Right lobe of liver (tissue), 6 donors: ENCODE measurements around the gene EYA4. TPM values are rescaled to one million over a fixed set of nuclear protein-coding genes. Genes with fewer than 3 reads are reported as not detected.

ENCODE experiments used
- ATAC-seq, 4 donors: fragments of 200-7000 bp; cut with Tn5 transposase; one replicate each; pipeline ENCODE4 v1.9.1; 2020; ENCODE audit warnings: mild to moderate bottlenecking in 4 of 4, moderate library complexity in 4 of 4
- DNase-seq, 3 donors: peaks; one replicate each; pipeline ENCODE4 v3.0.0-alpha.2; 2020
- H3K27ac ChIP-seq, 3 donors: fragments of 200-600 bp; one replicate each; pipeline ENCODE4 v1.8.0; 2022
- H3K27me3 ChIP-seq, 2 donors: fragments of 200-600 bp; one replicate each; pipeline ENCODE4 v1.8.0; 2022
- H3K36me3 ChIP-seq, 4 donors: fragments of 200-600 bp; sonication (generic) in 1 of 4; one replicate each; pipeline versions ENCODE4 v1.5.1 to v1.8.0; 2017 to 2022; ENCODE audit warnings: control low read depth in 1 of 4
- H3K4me1 ChIP-seq, 4 donors: fragments of 200-600 bp; sonication (generic) in 1 of 4; one replicate each; pipeline versions ENCODE4 v1.5.1 to v1.8.0; 2017 to 2022; ENCODE audit warnings: control low read depth in 1 of 4
- H3K4me3 ChIP-seq, 3 donors: fragments of 200-600 bp; one replicate each; pipeline ENCODE4 v1.8.0; 2022
- H3K9me3 ChIP-seq, 4 donors: fragments of 200-600 bp; sonication (generic) in 1 of 4; one replicate each; pipeline versions ENCODE4 v1.5.1 to v1.8.0; 2017 to 2022; ENCODE audit warnings: control low read depth in 1 of 4
- CTCF ChIP-seq, 4 donors: fragments of 200-600 bp in 3 of 4; fragments of 450-650 bp in 1 of 4; IDR thresholded peaks; one replicate each; pipeline versions ENCODE4 v1.5.1 to v1.8.0; 2016 to 2022; ENCODE audit warnings: antibody characterized with exemption in 4 of 4, mild to moderate bottlenecking in 2 of 4
- POLR2A ChIP-seq: fragments of 450-650 bp; IDR thresholded peaks from one replicate; pipeline ENCODE4 v1.6.1; 2017; ENCODE audit warnings: antibody characterized with exemption, mild to moderate bottlenecking
- WGBS: methylation state at CpG from one replicate; pipeline ENCODE4 v1.1.6; 2018; ENCODE audit warnings: low coverage, low lambda C conversion rate; ENCODE audit not compliant: insufficient coverage; ENCODE audit errors: missing lambda C conversion rate; 5-methylcytosine and 5-hydroxymethylcytosine counted together
- intact Hi-C, 2 donors: fragments of 100-400 bp; cut with DNase I; formaldehyde crosslinking; loops; one replicate each; pipeline versions ENCODE4 v1.11.2 to v1.14.1; 2022
- total RNA-seq, 6 experiments: library from RNA; depleted of rRNA in 2 of 6; stranded (reverse); fragments of >200 nt in 2 of 6; fragmentation: NEBNext Ultra II Directional in 3 of 6; extraction: Animal tissue kit (Norgen Biotek cat#: 25700) in 3 of 6; gene quantifications; one replicate each; pipeline versions ENCODE4 v1.1.0 to v1.2.4, GENCODE V29; 2016 to 2023
- donor health status: DM: no; HTN: yes; CAD: no.
- donor health status: DM: no; HTN: no; CAD: no.
- donor health status: DM: no; HTN: no; CAD: no.
- donor health status: DM: no; HTN: yes; CAD: no.
- donor health status: DM: no; HTN: yes; CAD: no.

The EYA4 gene
- total RNA-seq, 6 experiments from 2014 or later, result 0.09 to 0.37 (median 0.35) TPM; not detected in 1

DNA sequence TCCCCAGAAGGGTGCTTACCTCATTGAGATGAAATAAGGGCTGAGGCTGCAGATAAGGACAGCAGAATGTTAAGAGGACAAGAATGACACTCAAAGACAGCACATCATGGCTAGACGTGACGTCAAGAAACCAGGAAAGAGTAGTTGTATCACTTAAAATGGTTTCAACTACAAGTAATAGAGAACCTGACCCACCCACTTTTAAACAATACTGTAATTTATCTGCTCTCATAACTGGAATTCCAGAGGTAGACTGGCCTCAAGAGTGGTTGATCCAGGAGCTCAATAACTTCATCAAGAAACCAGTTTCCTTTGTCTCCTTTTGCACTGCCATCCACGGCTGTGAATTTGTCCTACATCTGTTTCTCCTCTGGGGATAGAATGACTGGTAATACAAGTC lies 187.1 kb downstream of the EYA4 start:
- Histone ChIP-seq H3K9me3 (no peaks in the 10 kb centered on the region), H3K27ac (no peak overlapping the region), H3K36me3 (no peaks in the 10 kb centered on the region), H3K4me1 (peaks cover 0 to 27% (median 9%) of the 10 kb centered on the region in 4 donors), H3K4me3 (no peak overlapping the region), H3K27me3 (no peaks in the 10 kb centered on the region)
- ATAC-seq (no peak), DNase-seq (no peak)
- 77% methylated on average over 3 of the region's 3 CpGs for WGBS
- no peak for TF ChIP-seq CTCF (IDR thresholded peaks at IDR 0.05)
- TF ChIP-seq POLR2A, result no peak
- intact Hi-C loops, result no loop called here

GRCh38 chr6:133430530-133430929 lies 189.4 kb downstream of the EYA4 start:
- Histone ChIP-seq H3K27me3 (no peaks in the 10 kb centered on the region), H3K27ac (no peak overlapping the region), H3K36me3 (no peaks in the 10 kb centered on the region), H3K4me1 (peaks cover 0 to 31% (median 10%) of the 10 kb centered on the region in 4 donors), H3K4me3 (no peak overlapping the region), H3K9me3 (no peaks in the 10 kb centered on the region)
- DNase-seq (no peak), ATAC-seq (no peak)
- TF ChIP-seq CTCF (IDR thresholded peaks at IDR 0.05) (no peak), POLR2A (no peak)
- intact Hi-C loops, result no loop called here

DNA sequence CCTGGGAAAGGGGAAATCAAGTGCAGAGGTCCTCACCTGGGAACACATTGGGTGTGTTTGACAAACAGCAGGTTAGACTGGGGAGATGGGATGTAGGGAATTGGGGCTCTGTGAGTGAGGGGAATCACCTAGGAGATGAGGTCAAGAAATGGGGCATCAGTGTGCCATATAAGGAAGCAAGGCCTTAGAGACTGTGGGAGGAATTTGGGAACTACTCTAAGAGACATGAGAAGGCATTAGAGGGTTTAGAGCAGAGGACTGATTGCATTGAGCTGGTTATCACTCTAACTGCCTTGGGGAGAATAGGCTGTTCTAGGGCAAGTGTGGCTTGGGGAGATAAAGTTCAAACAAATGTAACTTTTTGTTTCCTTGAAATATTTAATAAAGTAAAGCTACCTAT lies 189.9 kb downstream of the EYA4 start:
- Histone ChIP-seq H3K4me1 (peaks cover 0 to 26% (median 10%) of the 10 kb centered on the region in 4 donors), H3K9me3 (no peaks in the 10 kb centered on the region), H3K4me3 (no peak overlapping the region), H3K36me3 (no peaks in the 10 kb centered on the region), H3K27ac (no peak overlapping the region), H3K27me3 (no peaks in the 10 kb centered on the region)
- intact Hi-C loops, result no loop called here
- ATAC-seq, result no peak
- TF ChIP-seq CTCF (IDR thresholded peaks at IDR 0.05) (no peak), POLR2A (no peak)
- DNase-seq, result no peak

DNA sequence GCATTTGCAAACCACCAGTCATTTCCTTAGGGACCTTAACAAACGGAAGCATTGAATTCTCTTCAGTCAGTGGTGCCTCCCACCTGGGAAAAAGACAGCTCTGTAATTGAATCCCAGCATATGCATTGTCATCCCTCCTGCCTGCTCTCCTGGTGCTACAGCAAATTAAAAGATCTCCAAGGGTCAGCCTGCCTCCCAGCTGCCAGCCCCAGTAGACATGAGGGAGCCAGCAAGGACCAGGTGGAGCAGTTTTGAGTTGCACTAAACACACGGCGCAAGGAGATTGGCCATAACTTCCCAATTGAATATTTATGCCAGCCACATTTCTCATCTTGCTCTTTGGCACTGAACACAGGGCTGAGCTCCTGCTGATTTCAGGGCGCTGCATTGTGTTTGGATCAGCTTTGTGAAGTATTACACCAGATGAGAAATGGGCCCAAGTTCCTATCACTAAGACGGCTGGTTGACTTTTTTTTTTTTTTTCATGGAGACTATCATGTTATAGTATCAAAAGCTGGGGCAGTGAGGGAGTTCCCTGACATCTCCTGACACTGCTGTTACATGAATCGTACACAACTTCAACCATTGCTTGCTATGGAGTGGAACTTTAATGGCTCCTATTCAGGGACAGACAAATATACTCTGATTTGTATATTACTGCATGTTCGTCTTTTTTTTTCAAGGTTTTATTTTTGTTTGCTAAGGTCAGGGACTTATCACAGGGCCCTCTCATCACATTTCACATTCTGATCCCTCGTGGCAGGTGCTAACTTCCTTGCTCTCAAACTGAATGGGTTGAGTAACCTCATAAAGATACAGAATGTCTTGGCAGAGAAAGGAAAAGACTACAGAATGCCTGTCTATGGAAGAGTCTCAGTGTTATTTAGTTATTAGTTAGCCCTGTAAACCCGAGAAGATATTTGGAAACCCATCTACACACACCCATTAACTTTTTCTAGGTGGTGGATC lies 191.1 kb downstream of the EYA4 start:
- intact Hi-C loops, result no loop called here
- whole genome bisulfite sequencing, result 59% methylated on average over 7 of the region's 9 CpGs
- DNase-seq (no peak), ATAC-seq (no peak)
- no peaks in the 10 kb centered on the region for H3K27me3 ChIP-seq
- TF ChIP-seq POLR2A, result no peak
- no peak for TF ChIP-seq CTCF (IDR thresholded peaks at IDR 0.05)
- peaks cover 0 to 20% (median 8%) of the 10 kb centered on the region in 4 donors for H3K4me1 ChIP-seq
- H3K27ac ChIP-seq, result no peak overlapping the region
- H3K9me3 ChIP-seq, result no peaks in the 10 kb centered on the region
- no peak overlapping the region for H3K4me3 ChIP-seq
- no peaks in the 10 kb centered on the region for H3K36me3 ChIP-seq
